CD4-positive, alpha-beta memory T cell (primary cell): Measurements from ENCODE around the gene COL28A1. TPM values are rescaled to one million over a fixed set of nuclear protein-coding genes. Genes with fewer than 3 reads are reported as not detected.
A peak's percentile ranks its signal among the peaks of the same experiment; 100 is the strongest.

Experiments used
- CTCF ChIA-PET: fragments of 350-600 bp; sonication (Branson Sonifier 250); formaldehyde crosslinking; loops from one replicate; lab custom pipeline; 2021; ENCODE audit warnings: inconsistent platforms; ENCODE audit not compliant: partially characterized antibody; lab: Charles Lee
- POLR2A ChIA-PET: fragments of 350-600 bp; sonication (Branson Sonifier 250); formaldehyde crosslinking; loops from one replicate; lab custom pipeline; 2021; ENCODE audit not compliant: partially characterized antibody; lab: Charles Lee
- DNase-seq, 5 donors: peaks; one replicate each; pipeline versions ENCODE4 v3.0.0 to v3.0.0-alpha.2; 2020 to 2022; ENCODE audit warnings: mixed read lengths in 1 of 5
- H3K27ac ChIP-seq: one replicate; pipeline ENCODE4 v1.7.0; 2013; ENCODE audit warnings: low read depth, low read length
- H3K27me3 ChIP-seq: 2 replicates; pipeline ENCODE4 v1.7.0; 2013; ENCODE audit warnings: mild to moderate bottlenecking, low read length, moderate library complexity; ENCODE audit not compliant: insufficient read depth
- H3K36me3 ChIP-seq: 2 replicates; pipeline ENCODE4 v1.7.0; 2013; ENCODE audit warnings: mild to moderate bottlenecking, low read length, moderate library complexity; ENCODE audit not compliant: insufficient read depth
- H3K4me1 ChIP-seq: 2 replicates; pipeline ENCODE4 v1.7.0; 2013; ENCODE audit warnings: mild to moderate bottlenecking, low read length, moderate library complexity; ENCODE audit not compliant: insufficient read depth
- H3K4me3 ChIP-seq, 2 donors: one replicate each; pipeline ENCODE4 v1.7.0; 2013; ENCODE audit warnings: low read length in 2 of 2, mild to moderate bottlenecking in 1 of 2
- H3K9me3 ChIP-seq, 2 donors: one replicate each; pipeline ENCODE4 v1.7.0; 2013; ENCODE audit warnings: low read length in 2 of 2, control low read depth in 1 of 2; ENCODE audit not compliant: control insufficient read depth in 1 of 2
- H3K27ac Mint-ChIP-seq, 7 donors: one replicate each; pipeline ENCODE4 v1.8.0; 2020 to 2021; ENCODE audit warnings: mixed read lengths in 7 of 7, mild to moderate bottlenecking in 6 of 7, inconsistent platforms in 3 of 7, moderate library complexity in 3 of 7
- H3K27me3 Mint-ChIP-seq, 2 donors: one replicate each; pipeline ENCODE4 v1.8.0; 2020 to 2021; ENCODE audit warnings: mixed read lengths in 2 of 2
- H3K36me3 Mint-ChIP-seq, 2 donors: one replicate each; pipeline ENCODE4 v1.8.0; 2020 to 2021; ENCODE audit warnings: mixed read lengths in 2 of 2, inconsistent platforms in 1 of 2, mild to moderate bottlenecking in 1 of 2
- H3K4me1 Mint-ChIP-seq, 4 donors: one replicate each; pipeline ENCODE4 v1.8.0; 2020 to 2021; ENCODE audit warnings: mixed read lengths in 4 of 4, mild to moderate bottlenecking in 1 of 4
- H3K4me3 Mint-ChIP-seq, 8 donors: one replicate each; pipeline ENCODE4 v1.8.0; 2020 to 2021; ENCODE audit warnings: mixed read lengths in 8 of 8, mild to moderate bottlenecking in 7 of 8, moderate library complexity in 6 of 8, inconsistent platforms in 3 of 8
- H3K9me3 Mint-ChIP-seq, 8 donors: one replicate each; pipeline ENCODE4 v1.8.0; 2020 to 2021; ENCODE audit warnings: mixed read lengths in 8 of 8, mild to moderate bottlenecking in 5 of 8, inconsistent platforms in 3 of 8, moderate library complexity in 1 of 8
- intact Hi-C: fragments of 100-400 bp; cut with micrococcal nuclease; formaldehyde crosslinking; loops from one replicate; pipeline ENCODE4 v1.15.1; 2023
- polyA plus RNA-seq, 2 donors: library from polyadenylated mRNA; unstranded; fragments of 300-500 nt; fragmentation: Illumina TruSeq; gene quantifications; one replicate each; pipeline ENCODE4 v1.2.3, GENCODE V29; 2021
- total RNA-seq, 2 experiments: library from RNA; stranded (reverse); gene quantifications; one replicate each; pipeline ENCODE4 v1.2.3, GENCODE V29; 2021

The COL28A1 gene
- total and polyA plus RNA-seq, 4 experiments from 2014 or later = 0.15 to 0.19 TPM; not detected in 2

- H3K9me3 ChIP-seq = no peaks in the 10 kb centered on the region
- Mint-ChIP-seq H3K4me3 (peak overlapping the region in 7 of 8 donors; percentile 76 to 90 (median 82)), H3K36me3 (peaks cover 0 to 9% of the 10 kb centered on the region in 2 donors)
Measured at GRCh38 chr7:7567898-7568531, 32.3 kb upstream of the COL28A1 start.

GRCh38 chr7:7566651-7567611, 31.3 kb upstream of the COL28A1 start, which contains the start of gene MIOS:
TSS of gene MIOS (plus strand) at chr7:7566884. CDS start at chr7:7572476, 5,592 bp downstream.
- ChIA-PET POLR2A (interaction anchor here (1.2 to 2.4 kb wide), 5 partner anchors 9 to 384 kb away, joined by 4 to 18 read pairs (median 7); partner anchors contain the start of genes C1GALT1 and UMAD1), CTCF (interaction anchor here (1.0 kb wide), 1 partner anchor 464 kb away, joined by 3 read pairs; no protein-coding TSS in a partner anchor)
- Mint-ChIP-seq H3K4me1 (peaks cover 31 to 38% (median 34%) of the 10 kb centered on the region in 4 donors), H3K4me3 (peak within 1 kb of the TSS in 7 of 8 donors; percentile 76 to 90 (median 82)), H3K9me3 (no peaks in the 10 kb centered on the region), H3K27ac (peak within 1 kb of the TSS; percentile 72 to 95 (median 88)), H3K36me3 (peaks cover 0 to 3% of the 10 kb centered on the region in 2 donors), H3K27me3 (no peaks in the 10 kb centered on the region)
- H3K4me1 ChIP-seq = peaks cover 47% of the 10 kb centered on the region
- intact Hi-C loops = loop anchor here (1.0 to 5.0 kb wide), 3 partner anchors 73 to 400 kb away; partner anchors contain the start of genes C1GALT1, GLCCI1 and UMAD1
- H3K27ac ChIP-seq = peak within 1 kb of the TSS; percentile 84
- no peaks in the 10 kb centered on the region for H3K9me3 ChIP-seq
- peak within 1 kb of the TSS; percentile 33 to 61 for H3K4me3 ChIP-seq
- H3K27me3 ChIP-seq = no peaks in the 10 kb centered on the region
- no peaks in the 10 kb centered on the region for H3K36me3 ChIP-seq
- DNase-seq = peak; percentile 79 to 85 (median 84)

More at GRCh38 chr7:7567898-7568531, 32.3 kb upstream of the COL28A1 start:
- Histone ChIP-seq H3K27ac (peak overlapping the region; percentile 84), H3K4me3 (peak overlapping the region; percentile 8 to 61), H3K4me1 (peaks cover 47% of the 10 kb centered on the region), H3K27me3 (no peaks in the 10 kb centered on the region), H3K36me3 (no peaks in the 10 kb centered on the region)
- ChIA-PET CTCF (interaction anchor here (0.8 kb wide), 1 partner anchor 191 kb away, joined by 3 read pairs; no protein-coding TSS in a partner anchor), POLR2A (interaction anchor here (0.7 to 2.4 kb wide), 4 partner anchors 8 to 385 kb away, joined by 3 to 18 read pairs (median 7); partner anchors contain the start of genes C1GALT1 and UMAD1)
- Mint-ChIP-seq H3K4me1 (peaks cover 31 to 39% (median 36%) of the 10 kb centered on the region in 4 donors), H3K27ac (peak overlapping the region; percentile 72 to 95 (median 88)), H3K27me3 (no peaks in the 10 kb centered on the region), H3K9me3 (no peaks in the 10 kb centered on the region)
- intact Hi-C loops = loop anchor here (2.0 to 5.0 kb wide), 2 partner anchors 385 to 399 kb away; partner anchors contain the start of genes C1GALT1 and GLCCI1
- peak in 1 of 5 donors; percentile 5 for DNase-seq

- POLR2A ChIA-PET = interaction anchor here (1.2 to 1.6 kb wide), 4 partner anchors 10 to 384 kb away, joined by 4 to 7 read pairs (median 4); partner anchors contain the start of gene UMAD1
- peak overlapping the region; percentile 33 to 61 for H3K4me3 ChIP-seq
- no peak overlapping the region for H3K4me3 Mint-ChIP-seq
- H3K27ac Mint-ChIP-seq = no peak overlapping the region
- H3K9me3 ChIP-seq = no peaks in the 10 kb centered on the region
- peaks cover 0 to 3% of the 10 kb centered on the region in 2 donors for H3K36me3 Mint-ChIP-seq
- no peaks in the 10 kb centered on the region for H3K27me3 Mint-ChIP-seq
- H3K36me3 ChIP-seq = no peaks in the 10 kb centered on the region
- CTCF ChIA-PET = interaction anchor here (1.0 to 1.1 kb wide), 2 partner anchors 384 to 463 kb away, joined by 3 read pairs; no protein-coding TSS in a partner anchor
- DNase-seq = no peak
- no peaks in the 10 kb centered on the region for H3K27me3 ChIP-seq
- peak overlapping the region; percentile 84 for H3K27ac ChIP-seq
- intact Hi-C loops = loop anchor here (1.0 to 5.0 kb wide), 3 partner anchors 74 to 401 kb away; partner anchors contain the start of genes C1GALT1, GLCCI1 and UMAD1
- H3K9me3 Mint-ChIP-seq = peaks cover 0 to under 1% (median 0%) of the 10 kb centered on the region in 8 donors
- peaks cover 31 to 38% (median 35%) of the 10 kb centered on the region in 4 donors for H3K4me1 Mint-ChIP-seq
- H3K4me1 ChIP-seq = peaks cover 47% of the 10 kb centered on the region
Measured at GRCh38 chr7:7565746-7566650, 30.3 kb upstream of the COL28A1 start.

DNA sequence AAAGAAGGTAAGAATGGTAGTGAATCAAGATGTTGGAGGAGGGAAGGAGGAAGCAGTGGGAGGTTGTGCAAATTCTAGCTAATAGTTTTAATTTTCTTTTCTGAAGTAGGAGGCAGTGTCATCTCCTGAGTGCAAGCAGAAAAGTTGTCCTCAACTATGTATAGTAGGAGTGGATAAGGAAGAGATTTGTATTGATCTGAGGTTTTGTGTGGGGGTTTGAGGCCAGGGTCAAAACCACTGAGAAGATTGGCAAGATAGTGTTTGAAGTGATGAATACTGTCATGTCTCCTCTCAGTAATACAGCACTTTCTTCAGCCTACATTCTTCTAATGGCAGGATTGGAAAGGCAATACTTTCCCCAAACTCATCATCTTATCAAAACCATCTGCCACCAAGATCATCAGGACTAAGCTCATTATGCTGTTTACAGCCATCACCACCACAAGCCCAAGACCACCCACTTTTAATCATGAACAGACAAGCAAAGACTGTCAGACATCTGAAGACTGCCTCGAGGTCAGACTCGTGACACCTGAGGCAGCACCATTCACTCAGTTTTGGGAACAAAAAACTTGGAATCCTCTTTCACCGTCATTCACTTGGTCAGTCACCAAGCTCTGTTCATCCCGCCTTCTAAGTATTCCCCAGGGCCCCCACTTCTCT, 29.5 kb upstream of the COL28A1 start:
- Mint-ChIP-seq H3K4me3 (no peak overlapping the region), H3K9me3 (peaks cover 0 to 3% (median 0%) of the 10 kb centered on the region in 8 donors), H3K27ac (no peak overlapping the region), H3K4me1 (peaks cover 27 to 32% (median 30%) of the 10 kb centered on the region in 4 donors), H3K36me3 (peaks cover 0 to 5% of the 10 kb centered on the region in 2 donors), H3K27me3 (no peaks in the 10 kb centered on the region)
- CTCF ChIA-PET = interaction anchor here (1.1 kb wide), 1 partner anchor 383 kb away, joined by 3 read pairs; no protein-coding TSS in a partner anchor
- no peak overlapping the region for H3K4me3 ChIP-seq
- no peaks in the 10 kb centered on the region for H3K9me3 ChIP-seq
- no peak overlapping the region for H3K27ac ChIP-seq
- H3K27me3 ChIP-seq = no peaks in the 10 kb centered on the region
- H3K36me3 ChIP-seq = no peaks in the 10 kb centered on the region
- intact Hi-C loops = loop anchor here (5.0 kb wide), 1 partner anchor 402 kb away; the partner anchor contains the start of gene GLCCI1
- peaks cover 40% of the 10 kb centered on the region for H3K4me1 ChIP-seq
- POLR2A ChIA-PET = interaction anchor here (1.2 to 1.6 kb wide), 3 partner anchors 75 to 383 kb away, joined by 3 to 7 read pairs (median 4); partner anchors contain the start of gene UMAD1
- DNase-seq = no peak

DNA sequence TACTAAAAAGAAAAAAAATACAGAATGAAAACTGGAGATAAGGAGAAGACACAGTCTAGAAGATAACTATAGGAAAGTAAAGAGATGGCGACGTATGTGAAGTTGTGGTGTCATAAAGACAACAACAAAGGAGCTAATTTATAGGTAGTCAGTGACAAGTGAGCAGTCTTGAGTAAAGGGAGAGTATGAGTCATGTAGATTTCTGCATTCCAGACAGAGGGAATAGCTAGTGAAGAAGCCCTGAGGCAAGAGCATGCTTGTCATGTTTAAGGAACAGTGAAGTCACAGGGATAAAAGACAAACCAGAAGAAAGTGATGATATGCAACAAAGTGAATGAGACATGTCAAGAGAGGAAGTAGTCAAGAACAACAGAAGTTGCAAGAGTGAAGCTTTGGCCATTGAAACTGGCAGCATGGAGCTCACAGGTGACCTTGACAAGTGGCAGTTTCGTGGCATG, 28.7 kb upstream of the COL28A1 start:
- Mint-ChIP-seq H3K36me3 (peaks cover 7 to 8% of the 10 kb centered on the region in 2 donors), H3K4me3 (no peak overlapping the region), H3K27ac (no peak overlapping the region), H3K27me3 (peaks cover 0 to 1% of the 10 kb centered on the region in 2 donors), H3K9me3 (peaks cover 0 to 8% (median under 1%) of the 10 kb centered on the region in 8 donors), H3K4me1 (peaks cover 19 to 25% (median 22%) of the 10 kb centered on the region in 4 donors)
- Histone ChIP-seq H3K4me1 (peaks cover 35% of the 10 kb centered on the region), H3K9me3 (no peaks in the 10 kb centered on the region), H3K4me3 (no peak overlapping the region), H3K27ac (no peak overlapping the region), H3K27me3 (no peaks in the 10 kb centered on the region), H3K36me3 (no peaks in the 10 kb centered on the region)
- CTCF ChIA-PET = interaction anchor here (1.2 kb wide), 1 partner anchor 383 kb away, joined by 3 read pairs; no protein-coding TSS in a partner anchor
- POLR2A ChIA-PET = interaction anchor here (1.2 to 1.5 kb wide), 2 partner anchors 76 to 383 kb away, joined by 3 to 4 read pairs; partner anchors contain the start of gene UMAD1
- DNase-seq = no peak
- intact Hi-C loops = no loop called here
